Lower leg skin (tissue), 3 donors: ENCODE measurements around the gene EPB41L4B.

Source experiments
- POLR2A ChIP-seq, 2 donors: fragments of 450-650 bp; IDR thresholded peaks; one replicate each; pipeline ENCODE4 v1.6.1; 2016 to 2017; ENCODE audit warnings: antibody characterized with exemption in 2 of 2, mild to moderate bottlenecking in 1 of 2, moderate library complexity in 1 of 2
- TF ChIP-seq, protein P1 (sequence below), 3 donors: fragments of 450-650 bp; IDR thresholded peaks; one replicate each; pipeline ENCODE4 v1.5.1; 2016; ENCODE audit warnings: antibody characterized with exemption in 3 of 3, mild to moderate bottlenecking in 3 of 3, moderate library complexity in 2 of 3

DNA sequence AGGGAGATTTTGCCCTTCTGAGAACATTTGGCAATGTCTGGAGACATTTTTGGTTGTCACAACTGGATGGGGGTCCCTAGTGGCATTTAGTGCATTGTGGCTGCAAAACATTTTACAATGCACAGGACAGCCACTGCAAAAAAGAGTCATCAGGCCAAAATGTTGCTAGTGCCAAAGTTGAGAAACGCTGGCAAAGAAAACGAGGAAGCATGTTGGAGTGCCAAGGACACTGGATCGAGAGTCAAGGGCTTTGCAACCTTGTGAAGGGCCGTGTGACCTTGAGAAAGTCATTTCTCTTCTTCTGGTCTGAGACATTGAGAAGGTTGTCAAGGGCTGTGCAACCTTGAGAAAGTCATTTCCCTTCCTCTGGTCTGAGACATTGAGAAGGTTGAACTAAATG is 108.1 kb downstream of the EPB41L4B start:
- TF ChIP-seq POLR2A (IDR thresholded peaks at IDR 0.05) = no peak
- TF ChIP-seq, protein P1, sequence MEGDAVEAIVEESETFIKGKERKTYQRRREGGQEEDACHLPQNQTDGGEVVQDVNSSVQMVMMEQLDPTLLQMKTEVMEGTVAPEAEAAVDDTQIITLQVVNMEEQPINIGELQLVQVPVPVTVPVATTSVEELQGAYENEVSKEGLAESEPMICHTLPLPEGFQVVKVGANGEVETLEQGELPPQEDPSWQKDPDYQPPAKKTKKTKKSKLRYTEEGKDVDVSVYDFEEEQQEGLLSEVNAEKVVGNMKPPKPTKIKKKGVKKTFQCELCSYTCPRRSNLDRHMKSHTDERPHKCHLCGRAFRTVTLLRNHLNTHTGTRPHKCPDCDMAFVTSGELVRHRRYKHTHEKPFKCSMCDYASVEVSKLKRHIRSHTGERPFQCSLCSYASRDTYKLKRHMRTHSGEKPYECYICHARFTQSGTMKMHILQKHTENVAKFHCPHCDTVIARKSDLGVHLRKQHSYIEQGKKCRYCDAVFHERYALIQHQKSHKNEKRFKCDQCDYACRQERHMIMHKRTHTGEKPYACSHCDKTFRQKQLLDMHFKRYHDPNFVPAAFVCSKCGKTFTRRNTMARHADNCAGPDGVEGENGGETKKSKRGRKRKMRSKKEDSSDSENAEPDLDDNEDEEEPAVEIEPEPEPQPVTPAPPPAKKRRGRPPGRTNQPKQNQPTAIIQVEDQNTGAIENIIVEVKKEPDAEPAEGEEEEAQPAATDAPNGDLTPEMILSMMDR (IDR thresholded peaks at IDR 0.05) = no peak
